Stimulated activated CD8-positive, alpha-beta memory T cell treated with anti-CD3 and anti-CD28 coated beads, Interleukin-7, amount 100 ng/mL, for 48 hours (primary cell): ENCODE results near the gene CD55.
"Not testable (repeated sequence)": the region's sequence is repeated elsewhere in the genome, so short reads cannot be mapped to it uniquely, and the experiment has no call there.

Experiments
- DNase-seq, 2 donors: peaks; one replicate each; pipeline ENCODE4 v3.0.0-alpha.2; 2020; ENCODE audit warnings: low read depth in 1 of 2; ENCODE audit errors: extremely low read depth in 1 of 2

CD55 gene

GRCh38 chr1:207305489-207305873 lies 16.0 kb upstream of the CD55 start:
- DNase-seq, result no peak

GRCh38 chr1:207306023-207306422 lies 15.5 kb upstream of the CD55 start:
- DNase-seq, result no peak

DNA sequence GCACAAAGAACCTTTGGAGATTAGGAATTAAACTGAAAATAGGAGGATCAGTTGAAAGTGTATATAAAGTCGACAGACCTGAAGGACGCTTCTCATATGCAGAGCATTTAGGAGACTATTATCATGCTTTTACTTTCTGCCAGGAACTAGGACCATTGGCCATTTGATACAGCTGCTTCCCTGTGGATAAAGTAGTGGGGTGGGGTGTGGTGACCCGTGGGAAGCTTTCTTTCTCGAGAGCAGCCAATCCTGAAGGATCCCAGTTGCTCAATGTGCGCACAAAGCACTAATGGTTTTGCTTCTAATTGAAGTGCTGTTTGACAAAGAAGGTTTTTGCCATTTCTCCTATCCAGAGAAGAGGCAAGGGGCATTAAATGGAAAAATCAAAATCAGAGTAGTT lies 14.9 kb upstream of the CD55 start:
- DNase-seq, result no peak

- no peak for DNase-seq
Measured at GRCh38 chr1:207308451-207309190, 12.9 kb upstream of the CD55 start.

- no peak for DNase-seq
Measured at GRCh38 chr1:207309745-207310273, 11.7 kb upstream of the CD55 start.

- no peak for DNase-seq
Measured at GRCh38 chr1:207311888-207312603, 9.4 kb upstream of the CD55 start.

GRCh38 chr1:207312604-207312920 lies 8.9 kb upstream of the CD55 start:
- no peak for DNase-seq

GRCh38 chr1:207313131-207313530 lies 8.3 kb upstream of the CD55 start:
- no peak for DNase-seq

DNA sequence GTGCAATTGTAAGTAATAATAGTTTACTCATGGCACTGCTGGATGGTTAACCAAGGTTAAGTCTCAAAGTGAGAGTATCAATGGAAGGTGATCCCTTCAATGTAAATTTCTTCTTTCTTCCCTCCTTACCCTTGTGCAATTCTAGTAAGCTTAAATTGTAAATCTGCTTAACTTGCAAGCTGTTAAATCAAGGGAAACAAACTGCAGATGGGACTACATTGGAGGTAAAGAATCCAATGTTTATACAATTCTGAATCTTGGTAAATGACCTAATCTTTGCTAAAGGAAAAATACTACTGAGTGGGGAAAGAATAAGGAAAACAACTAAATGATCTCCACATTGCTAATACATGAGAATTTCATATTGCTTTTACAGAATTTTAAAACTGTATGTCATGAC lies 6.7 kb upstream of the CD55 start:
- DNase-seq, result no peak

- DNase-seq, result no peak
Measured at GRCh38 chr1:207315435-207315834, 6.0 kb upstream of the CD55 start.

DNA sequence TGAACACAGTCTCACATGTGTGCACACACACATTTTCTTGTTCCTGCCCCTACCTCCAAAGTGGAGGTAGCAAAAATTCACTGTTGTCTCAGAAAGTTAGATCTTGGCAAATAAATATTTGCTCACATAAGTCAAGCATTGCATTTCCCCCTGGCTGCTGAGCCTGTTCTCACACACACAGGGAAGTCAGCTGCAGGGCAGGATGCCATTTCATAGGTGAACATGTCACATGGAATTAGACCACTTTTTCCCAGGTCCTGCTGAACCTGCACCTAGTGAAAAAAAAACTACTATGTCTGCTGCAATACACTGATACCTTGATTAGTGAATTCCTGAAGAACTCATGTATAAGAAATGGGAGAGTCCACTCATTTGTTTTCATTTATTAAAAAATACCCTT lies 5.3 kb upstream of the CD55 start:
- DNase-seq, result no peak

- no peak for DNase-seq
Measured at GRCh38 chr1:207316622-207317391, 4.7 kb upstream of the CD55 start.

DNA sequence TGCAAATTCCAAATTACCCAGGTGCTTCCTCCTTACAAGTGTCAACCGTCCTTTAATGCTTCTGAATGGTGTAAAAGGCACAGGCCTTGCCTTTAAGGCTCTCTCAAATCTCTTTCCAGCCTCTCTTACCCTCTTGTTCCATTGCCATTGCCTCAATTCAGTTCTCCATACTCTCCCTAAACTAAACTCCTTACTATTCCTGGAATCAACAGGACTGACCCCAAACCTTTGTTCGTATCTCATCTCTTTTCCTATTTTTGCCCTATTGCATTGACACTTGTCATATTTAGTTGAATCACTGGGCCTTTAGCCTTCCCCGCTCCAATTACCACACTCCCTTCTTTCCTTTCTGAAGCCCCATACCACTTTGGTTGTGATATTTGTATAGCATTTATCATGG lies 3.9 kb upstream of the CD55 start:
- DNase-seq, result no peak

DNA sequence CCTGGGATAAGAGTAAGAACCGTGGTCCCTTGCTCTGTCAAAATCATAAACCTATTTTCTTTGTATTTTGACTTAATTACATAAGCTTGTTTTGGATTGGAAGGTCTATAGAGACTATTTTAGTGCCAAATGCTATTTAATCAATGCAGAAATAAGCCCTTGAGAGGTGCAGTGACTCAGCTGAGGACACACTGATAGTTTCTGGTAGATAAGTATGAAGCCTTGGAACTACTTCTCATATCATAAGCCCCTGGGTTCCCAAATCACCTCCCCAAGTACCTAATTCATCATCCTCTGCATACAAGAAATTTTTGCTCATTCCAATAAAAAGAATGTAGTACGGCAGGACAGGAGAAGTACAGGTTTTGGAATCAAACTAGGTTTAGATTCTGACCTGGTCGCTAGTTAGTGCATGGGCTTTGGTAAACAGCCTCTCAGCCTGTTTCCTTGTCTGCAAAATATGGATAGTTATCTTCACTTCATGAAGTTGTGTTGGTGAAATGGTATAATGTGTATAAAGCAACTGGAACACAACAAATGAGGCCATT lies 3.3 kb upstream of the CD55 start:
- no peak for DNase-seq

DNA sequence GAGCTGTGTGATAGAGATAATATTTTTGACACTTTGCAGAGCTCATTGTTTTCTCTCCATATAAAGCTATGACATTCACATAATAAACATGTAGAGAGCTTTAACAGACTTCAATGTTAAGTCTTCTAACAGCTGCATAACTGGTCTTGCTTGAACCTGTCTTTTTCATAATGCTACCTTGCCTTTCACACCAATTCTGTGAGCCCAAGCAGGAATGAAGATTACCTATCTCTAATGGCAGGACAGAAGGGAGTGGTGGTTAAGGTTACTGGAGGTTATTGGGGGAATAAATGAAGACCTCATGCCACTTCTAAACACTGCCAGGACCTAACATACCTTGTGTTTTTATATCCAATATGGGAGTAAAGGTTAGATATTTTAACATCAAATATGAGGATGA lies 2.3 kb upstream of the CD55 start:
- DNase-seq, result no peak

GRCh38 chr1:207320105-207320504 lies 1.4 kb upstream of the CD55 start:
- not testable (repeated sequence) for DNase-seq

- DNase-seq, result no peak
Measured at GRCh38 chr1:207321790-207322645, 540 bp downstream of the CD55 start.

DNA sequence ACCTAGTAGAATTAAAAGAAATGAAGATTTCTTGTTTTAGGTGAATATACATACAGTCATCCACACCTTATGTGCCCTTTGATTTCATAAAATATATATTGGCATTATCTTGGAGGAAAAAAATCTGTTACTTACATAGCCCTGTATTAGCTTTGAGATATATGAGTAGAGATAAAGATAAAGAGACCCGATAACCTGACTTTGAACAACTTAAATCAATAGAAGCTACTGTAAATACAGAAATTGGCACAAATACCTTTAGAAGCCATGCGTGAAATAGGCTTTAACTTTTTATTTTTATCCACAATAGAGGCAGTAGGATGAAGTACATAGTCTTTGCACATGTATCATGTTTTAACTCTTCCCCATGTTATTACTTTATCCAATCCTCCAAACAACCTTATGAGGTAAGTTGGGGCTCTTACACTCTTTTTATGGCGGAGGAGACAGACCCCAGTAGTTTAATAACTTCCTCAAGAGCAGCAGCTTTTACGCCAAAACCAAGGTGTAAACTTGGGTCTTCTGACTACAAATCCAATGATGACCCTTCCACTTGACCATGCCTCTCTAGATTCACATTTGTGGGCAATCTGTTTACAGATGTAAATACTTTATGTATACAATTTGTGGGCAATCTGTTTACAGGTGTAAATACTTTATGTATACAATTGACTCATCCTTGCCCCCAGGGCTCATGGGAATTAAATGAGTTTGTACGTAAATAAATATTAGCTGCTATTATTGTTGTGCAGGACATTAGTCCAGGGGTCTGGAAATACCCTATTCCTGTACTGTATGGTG lies 2.1 kb downstream of the CD55 start:
- DNase-seq, result no peak

DNA sequence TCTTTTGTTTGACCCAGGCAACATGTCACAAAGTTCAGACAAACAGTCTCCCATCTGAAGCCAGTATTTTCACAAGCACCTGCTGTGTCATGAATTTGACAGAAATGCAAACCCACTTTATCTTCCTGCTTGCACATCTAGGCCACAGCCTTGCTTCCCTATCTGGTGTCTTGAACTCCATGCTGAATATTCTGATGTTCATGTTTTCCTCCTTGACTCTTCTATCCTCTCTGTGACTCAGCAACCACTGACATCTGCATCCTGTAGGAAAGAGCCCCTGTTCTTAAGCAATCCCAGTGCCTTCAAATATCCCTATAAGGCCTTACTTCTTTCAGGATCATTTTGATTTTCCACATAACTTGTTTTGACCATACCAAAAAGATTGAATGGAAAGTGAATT lies 6.5 kb downstream of the CD55 start:
- DNase-seq, result no peak
